GM18502 (cell line): ENCODE measurements around the gene MAB21L4.

Experiments used
- ATAC-seq: cut with Tn5 transposase; IDR thresholded peaks from one replicate; pipeline ENCODE4 v1.9.1; 2021; ENCODE audit warnings: mild to moderate bottlenecking; ENCODE audit not compliant: unreplicated experiment, poor library complexity

MAB21L4 gene

GRCh38 chr2:240913810-240914644 is 18.1 kb upstream of the MAB21L4 start:
- ATAC-seq, result no peak

DNA sequence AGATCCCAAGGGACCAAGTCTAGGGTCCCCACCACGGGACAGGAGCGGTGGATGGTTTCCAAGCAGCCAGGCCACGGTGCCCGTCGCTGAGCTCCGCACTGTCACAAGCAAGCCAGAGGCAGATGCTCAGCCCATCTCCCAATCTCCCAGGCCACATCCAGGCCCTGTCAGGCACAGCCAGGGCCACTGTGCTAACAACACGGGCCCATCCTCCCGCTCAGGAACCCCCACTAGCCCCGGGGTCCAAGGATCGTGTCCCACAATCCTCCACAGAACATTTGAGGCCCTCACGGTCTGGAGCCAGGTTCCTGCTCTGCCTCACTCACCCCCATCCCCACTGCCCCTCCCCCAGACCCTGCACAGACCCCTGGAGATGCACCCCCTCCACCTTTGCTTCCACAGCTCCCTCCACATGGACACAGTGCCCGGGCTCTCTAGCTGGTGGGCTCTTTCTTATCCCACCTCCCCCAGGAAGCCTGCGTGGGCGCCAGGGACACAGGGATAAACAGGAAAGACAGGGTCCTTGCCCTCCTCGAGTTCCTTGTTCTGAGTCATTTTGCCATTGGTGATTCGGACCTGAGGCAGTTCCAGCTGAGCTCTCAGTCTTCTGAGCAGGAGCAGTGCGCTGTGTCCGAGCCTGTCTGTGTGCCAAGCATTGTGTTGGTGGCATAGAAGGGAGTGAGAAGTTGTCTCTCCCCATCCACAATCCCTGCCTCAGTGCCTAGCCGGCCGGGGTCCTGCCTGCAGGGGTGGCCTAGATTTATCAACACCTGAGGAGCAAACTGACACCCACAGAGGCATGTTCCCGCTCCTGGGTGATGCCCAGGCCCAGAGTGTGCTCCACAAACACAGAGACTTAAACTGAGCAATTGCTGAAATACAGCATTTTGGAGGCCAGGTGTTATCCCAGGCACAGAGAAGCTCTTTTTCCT is 17.2 kb upstream of the MAB21L4 start:
- ATAC-seq, result no peak

DNA sequence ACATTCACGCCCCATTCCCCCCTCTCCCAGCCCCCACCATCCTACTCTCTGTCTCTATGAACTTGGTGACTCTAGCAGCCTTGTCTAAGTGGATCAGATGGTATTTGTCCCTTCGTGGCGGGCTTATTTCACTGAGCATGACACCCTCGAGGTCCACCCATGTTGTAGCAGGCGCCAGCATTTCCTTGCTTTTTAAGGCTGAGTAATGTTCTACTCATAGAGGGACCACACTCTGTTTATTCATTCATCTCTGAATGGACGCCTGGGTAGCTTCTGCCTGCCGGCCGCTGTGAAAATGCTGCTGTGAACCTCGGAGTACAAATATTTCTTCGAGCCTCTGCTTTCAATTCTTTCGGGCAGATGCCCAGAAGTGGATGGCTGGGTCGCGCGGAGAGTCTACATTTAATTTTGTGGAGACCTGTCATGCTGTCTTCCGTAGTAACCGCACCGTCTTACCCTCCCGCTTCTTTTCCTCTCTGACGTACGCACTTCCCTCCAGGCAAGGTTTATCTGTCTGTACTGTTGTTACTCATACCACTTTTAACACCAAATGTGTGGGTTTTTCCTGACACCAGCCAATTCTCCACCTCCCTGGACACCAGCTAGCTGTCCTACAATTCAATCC is 15.8 kb upstream of the MAB21L4 start:
- no peak for ATAC-seq

DNA sequence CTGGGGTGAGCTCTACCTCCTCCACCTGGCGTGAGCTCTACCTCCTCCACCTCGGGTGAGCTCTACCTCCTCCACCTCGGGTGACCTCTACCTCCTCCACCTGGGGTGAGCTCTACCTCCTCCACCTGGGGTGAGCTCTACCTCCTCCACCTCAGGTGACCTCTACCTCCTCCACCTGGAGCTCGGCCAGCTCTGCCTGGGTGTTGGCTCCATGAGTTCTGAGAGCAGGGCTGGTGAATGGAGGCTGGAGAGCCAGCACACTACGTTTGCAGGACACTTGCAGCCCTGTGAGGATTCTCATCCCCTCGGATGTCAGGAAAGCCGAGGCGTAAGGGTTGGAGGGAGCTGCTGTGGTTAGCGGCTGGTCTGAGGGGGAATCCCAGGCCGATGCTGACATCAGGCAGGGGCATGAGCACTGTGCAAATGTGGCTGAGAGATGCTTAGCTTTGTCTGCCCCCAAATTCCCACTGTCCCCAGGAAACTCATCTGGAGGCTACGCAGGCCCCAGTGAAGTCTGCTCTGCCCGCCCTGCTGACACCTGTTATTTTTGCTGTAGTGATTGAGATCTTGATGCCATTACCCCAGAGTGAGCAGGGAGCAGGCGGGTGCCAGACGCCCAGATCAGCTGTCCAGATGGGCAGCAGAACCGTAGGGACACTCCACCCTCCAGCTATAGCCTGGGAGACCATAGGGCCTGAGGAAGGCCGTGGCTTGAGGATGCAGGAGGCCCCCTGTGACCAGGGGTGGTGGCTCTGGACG is 13.4 kb upstream of the MAB21L4 start:
- ATAC-seq, result no peak

GRCh38 chr2:240906911-240907590 is 11.1 kb upstream of the MAB21L4 start:
- ATAC-seq, result no peak

GRCh38 chr2:240906141-240906910 is 10.4 kb upstream of the MAB21L4 start, which contains the start of gene CROCC2:
CROCC2 (plus strand) TSS chr2:240906336; CDS start chr2:240906514, 178 bp downstream.
- ATAC-seq, result no peak

GRCh38 chr2:240905176-240905781 is 9.3 kb upstream of the MAB21L4 start:
- ATAC-seq, result no peak

- ATAC-seq, result no peak
Observed at GRCh38 chr2:240904216-240905175, 8.5 kb upstream of the MAB21L4 start.

DNA sequence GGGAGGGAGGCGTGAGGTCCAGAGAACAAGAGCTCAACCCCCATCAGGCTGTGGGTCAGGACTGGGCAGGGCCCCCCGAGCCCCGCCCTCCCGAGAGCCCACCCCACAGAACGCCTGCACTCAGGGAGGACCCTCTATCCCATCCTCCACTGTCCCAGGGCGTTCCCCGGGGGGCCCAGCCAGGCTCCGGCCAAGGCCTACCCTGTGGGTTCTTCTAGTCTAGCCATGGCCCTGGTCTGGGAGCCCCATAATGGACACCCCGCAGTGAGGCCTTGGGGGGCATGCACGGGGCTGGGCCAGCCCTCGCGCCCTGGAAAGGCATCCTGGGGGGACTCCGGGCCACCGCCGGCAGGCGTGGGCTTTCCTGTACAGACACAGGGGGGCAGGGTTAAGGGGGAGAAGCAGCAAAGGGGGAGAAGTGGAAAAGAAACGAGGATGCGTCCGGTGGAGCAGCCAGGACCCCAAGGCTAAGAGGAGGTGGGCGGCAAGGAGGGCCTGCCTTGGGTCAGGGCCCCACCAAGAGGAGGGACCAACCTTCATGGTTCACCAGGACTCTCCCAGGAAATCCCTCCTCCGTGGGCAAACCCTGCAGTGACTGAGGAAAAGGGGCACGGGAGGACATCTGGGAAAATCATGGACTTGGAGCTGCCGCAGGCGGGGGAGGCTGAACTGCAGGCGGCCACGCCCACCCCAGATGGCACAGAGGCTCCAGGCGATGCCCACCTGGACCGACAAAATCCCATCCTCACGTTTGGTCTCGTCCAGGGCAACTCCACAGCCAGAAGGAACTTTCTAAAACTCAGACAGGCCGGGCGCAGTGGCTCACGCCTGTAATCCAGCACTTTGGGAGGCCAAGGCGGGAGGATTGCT is 7.5 kb upstream of the MAB21L4 start:
- ATAC-seq, result no peak

DNA sequence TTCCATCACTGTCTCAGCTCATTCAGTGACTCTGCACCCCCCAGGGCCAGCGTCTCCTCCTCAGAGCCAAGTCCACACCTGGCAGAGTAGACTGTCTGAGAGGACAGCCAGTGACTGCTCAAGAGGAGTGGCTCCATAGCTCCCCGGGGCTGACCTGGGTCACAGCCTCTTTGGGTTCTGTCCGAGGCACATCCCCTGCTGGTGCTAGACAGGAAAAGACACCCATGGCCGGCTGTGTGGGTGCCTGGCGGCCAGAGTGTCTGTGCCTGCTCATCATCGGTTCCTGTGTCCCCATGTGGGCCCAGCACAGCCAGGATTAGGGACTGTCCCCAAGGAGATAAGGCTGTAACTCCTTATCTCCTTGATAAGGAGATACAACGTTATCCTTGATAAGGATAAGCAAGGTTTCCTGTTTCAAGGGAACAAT is 6.7 kb upstream of the MAB21L4 start:
- no peak for ATAC-seq

DNA sequence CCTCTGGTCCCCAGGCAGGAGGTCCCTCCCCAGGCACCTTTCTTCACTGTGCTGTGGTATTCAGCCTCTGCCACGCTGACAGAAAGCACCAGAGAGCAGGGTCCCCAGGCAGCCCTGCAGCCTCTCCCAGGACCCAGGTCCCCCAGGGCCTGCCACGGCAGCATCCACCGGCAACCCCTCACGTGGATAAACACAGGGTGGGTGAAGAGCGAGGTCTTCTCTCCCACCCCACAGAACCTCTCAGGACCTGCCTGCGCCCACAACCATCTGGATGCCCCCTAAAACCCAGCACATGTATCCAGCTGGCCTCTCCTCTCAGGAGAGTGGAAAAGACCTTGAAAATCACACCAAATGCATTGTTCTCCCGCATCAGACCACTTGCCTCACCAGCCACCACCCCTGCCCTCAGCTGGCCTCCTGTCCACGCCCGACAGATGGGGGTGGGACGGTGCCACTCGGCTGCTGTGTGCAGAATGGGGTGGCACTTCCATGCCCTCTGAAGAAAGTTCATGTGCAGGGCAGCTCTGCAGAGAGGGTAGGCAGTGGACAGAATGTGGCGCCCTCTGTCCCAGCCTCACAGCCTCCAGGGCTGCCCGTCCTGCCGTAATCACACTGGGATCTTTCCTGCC is 6.1 kb upstream of the MAB21L4 start:
- no peak for ATAC-seq

- no peak for ATAC-seq
Observed at GRCh38 chr2:240900141-240900860, 4.3 kb upstream of the MAB21L4 start.

- no peak for ATAC-seq
Observed at GRCh38 chr2:240899468-240899865, 3.5 kb upstream of the MAB21L4 start.

DNA sequence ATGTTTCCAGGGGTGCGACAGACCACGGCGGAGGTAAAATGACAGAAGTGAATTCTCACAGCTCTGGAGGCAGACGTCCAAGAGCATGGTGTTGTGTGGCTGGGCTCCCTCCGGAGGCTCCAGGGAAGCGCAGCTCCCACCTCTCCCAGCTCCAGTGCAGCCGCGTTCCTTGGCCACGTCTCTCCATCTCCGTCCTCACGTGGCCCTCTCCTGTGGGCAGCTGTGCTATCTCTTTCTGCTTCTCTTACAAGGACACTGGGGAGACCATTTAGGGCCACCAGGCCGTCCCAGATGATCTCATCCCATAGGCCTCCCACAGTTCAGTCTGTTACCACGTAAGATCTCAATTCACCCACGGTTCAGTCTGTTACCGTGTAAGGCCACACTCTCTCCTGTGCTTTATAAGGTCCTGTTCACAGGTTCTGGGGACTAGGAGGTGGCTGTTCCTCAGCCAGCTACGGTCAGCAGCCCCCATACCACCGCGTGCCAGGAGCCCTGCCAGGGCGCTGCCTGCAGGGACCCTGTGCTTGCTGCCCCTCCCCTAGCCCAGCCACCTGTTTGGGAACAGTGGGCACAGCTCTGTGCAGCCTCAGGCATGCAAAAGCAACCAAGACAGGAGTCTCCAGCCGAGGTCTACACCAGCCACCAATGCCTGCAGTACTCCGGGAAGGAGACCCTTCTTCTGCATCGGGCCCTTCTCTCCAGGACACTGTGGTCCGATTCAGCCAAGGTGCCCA is 2.9 kb upstream of the MAB21L4 start:
- ATAC-seq, result no peak
